Fibroblast of lung (primary cell): ENCODE data around the gene BBS9. TPM values are rescaled to one million over a fixed set of nuclear protein-coding genes. Genes with fewer than 3 reads are reported as not detected.
A peak's percentile ranks its signal among the peaks of the same experiment; 100 is the strongest.

ENCODE experiments used
- DNase-seq, 2 donors: peaks; one replicate each; pipeline versions ENCODE4 v3.0.0 to v3.0.0-alpha.2; 2010; ENCODE audit warnings: low read depth in 2 of 2
- H2AFZ ChIP-seq: 2 replicates; pipeline ENCODE4 v1.5.1; 2012; ENCODE audit warnings: low read length, control low read depth, inconsistent platforms
- H3K27ac ChIP-seq: 2 replicates; pipeline ENCODE4 v1.5.1; 2011; ENCODE audit warnings: low read length, control low read depth; ENCODE audit not compliant: insufficient read depth
- H3K27me3 ChIP-seq: 2 replicates; pipeline ENCODE4 v1.5.1; 2011; ENCODE audit warnings: mild to moderate bottlenecking, low read length; ENCODE audit not compliant: control insufficient read depth, insufficient read depth
- H3K36me3 ChIP-seq: 2 replicates; pipeline ENCODE4 v1.5.1; 2011; ENCODE audit warnings: low read length; ENCODE audit not compliant: control insufficient read depth, insufficient read depth
- H3K4me1 ChIP-seq: 2 replicates; pipeline ENCODE4 v1.5.1; 2011; ENCODE audit warnings: low read length; ENCODE audit not compliant: control insufficient read depth, insufficient read depth; ENCODE audit errors: extremely low read depth
- H3K4me2 ChIP-seq: 2 replicates; pipeline ENCODE4 v1.5.1; 2011; ENCODE audit warnings: low read length, control low read depth; ENCODE audit not compliant: insufficient read depth; ENCODE audit errors: extremely low read depth
- H3K4me3 ChIP-seq, 4 experiments: fragments of 200-600 bp in 1 of 4; sonication (generic) in 1 of 4; replicated peaks in 1 of 4; 2 replicates each; pipeline ENCODE4 v1.5.1; 2011 to 2016; ENCODE audit warnings: low read length in 4 of 4, low read depth in 3 of 4, mild to moderate bottlenecking in 3 of 4, control low read depth in 2 of 4, inconsistent platforms in 1 of 4, mixed read lengths in 1 of 4; ENCODE audit not compliant: insufficient read depth in 1 of 4; ENCODE audit errors: control extremely low read depth in 1 of 4
- H3K79me2 ChIP-seq: 2 replicates; pipeline ENCODE4 v1.5.1; 2012; ENCODE audit warnings: mild to moderate bottlenecking, low read length, inconsistent platforms; ENCODE audit not compliant: control insufficient read depth, insufficient read depth
- H3K9ac ChIP-seq: 2 replicates; pipeline ENCODE4 v1.5.1; 2011; ENCODE audit warnings: mild to moderate bottlenecking, low read length, control low read depth; ENCODE audit not compliant: insufficient read depth
- H3K9me3 ChIP-seq: 2 replicates; pipeline ENCODE4 v1.5.1; 2012; ENCODE audit warnings: low read depth, low read length; ENCODE audit not compliant: control insufficient read depth, insufficient read depth
- H4K20me1 ChIP-seq: 2 replicates; pipeline ENCODE4 v1.5.1; 2011; ENCODE audit warnings: low read length; ENCODE audit not compliant: control insufficient read depth, insufficient read depth; ENCODE audit errors: extremely low read depth
- EZH2 ChIP-seq: IDR thresholded peaks from 2 replicates; pipeline ENCODE4 v1.5.1; 2012; ENCODE audit warnings: low read length, control low read depth, mild to moderate bottlenecking; ENCODE audit errors: missing control alignments
- polyA plus RNA-seq, 2 donors: library from polyadenylated mRNA; depleted of rRNA in 1 of 2; stranded (reverse) in 1 of 2; unstranded in 1 of 2; fragments of >200 nt; gene quantifications; 2 replicates each; pipeline ENCODE4 v1.2.1, GENCODE V29; 2011 to 2012; ENCODE audit warnings: missing spikeins in 1 of 2
- total RNA-seq: library from RNA; depleted of rRNA; stranded (reverse); fragments of >200 nt; gene quantifications from 2 replicates; pipeline ENCODE4 v1.2.1, GENCODE V29; 2014
- TF ChIP-seq, protein P1 (sequence below), 2 donors: IDR thresholded peaks in 1 of 2; conservative IDR thresholded peaks in 1 of 2; 1 replicate in 1 of 2; 2 replicates in 1 of 2; pipeline ENCODE4 v1.5.1; 2011 to 2012; ENCODE audit warnings: low read length in 2 of 2, control low read depth in 1 of 2, inconsistent platforms in 1 of 2, low read depth in 1 of 2, mild to moderate bottlenecking in 1 of 2

The BBS9 gene
- total and polyA plus RNA-seq, 2 donors (not counting 1 experiment from before 2014, with no cell fraction given), result 19.1 to 26.9 TPM

GRCh38 chr7:33636359-33636758 is 507.0 kb downstream of the BBS9 start:
- H3K79me2 ChIP-seq, result no peaks in the 10 kb centered on the region
- H2AFZ ChIP-seq, result no peak overlapping the region
- no peak overlapping the region for H3K27ac ChIP-seq
- H4K20me1 ChIP-seq, result no peaks in the 10 kb centered on the region
- no peak for DNase-seq
- H3K4me3 ChIP-seq, result no peak overlapping the region
- no peaks in the 10 kb centered on the region for H3K27me3 ChIP-seq
- no peak overlapping the region for H3K9ac ChIP-seq
- TF ChIP-seq, protein P1, sequence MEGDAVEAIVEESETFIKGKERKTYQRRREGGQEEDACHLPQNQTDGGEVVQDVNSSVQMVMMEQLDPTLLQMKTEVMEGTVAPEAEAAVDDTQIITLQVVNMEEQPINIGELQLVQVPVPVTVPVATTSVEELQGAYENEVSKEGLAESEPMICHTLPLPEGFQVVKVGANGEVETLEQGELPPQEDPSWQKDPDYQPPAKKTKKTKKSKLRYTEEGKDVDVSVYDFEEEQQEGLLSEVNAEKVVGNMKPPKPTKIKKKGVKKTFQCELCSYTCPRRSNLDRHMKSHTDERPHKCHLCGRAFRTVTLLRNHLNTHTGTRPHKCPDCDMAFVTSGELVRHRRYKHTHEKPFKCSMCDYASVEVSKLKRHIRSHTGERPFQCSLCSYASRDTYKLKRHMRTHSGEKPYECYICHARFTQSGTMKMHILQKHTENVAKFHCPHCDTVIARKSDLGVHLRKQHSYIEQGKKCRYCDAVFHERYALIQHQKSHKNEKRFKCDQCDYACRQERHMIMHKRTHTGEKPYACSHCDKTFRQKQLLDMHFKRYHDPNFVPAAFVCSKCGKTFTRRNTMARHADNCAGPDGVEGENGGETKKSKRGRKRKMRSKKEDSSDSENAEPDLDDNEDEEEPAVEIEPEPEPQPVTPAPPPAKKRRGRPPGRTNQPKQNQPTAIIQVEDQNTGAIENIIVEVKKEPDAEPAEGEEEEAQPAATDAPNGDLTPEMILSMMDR (conservative IDR thresholded peaks at IDR 0.05 in 1 of 2, IDR thresholded peaks at IDR 0.05 in 1 of 2; ENCODE audit: low read depth in 1 of 2, low read length in 2 of 2), result no peak
- TF ChIP-seq EZH2, result no peak
- H3K9me3 ChIP-seq, result no peaks in the 10 kb centered on the region
- no peaks in the 10 kb centered on the region for H3K4me1 ChIP-seq
- no peaks in the 10 kb centered on the region for H3K36me3 ChIP-seq
- no peak overlapping the region for H3K4me2 ChIP-seq

DNA sequence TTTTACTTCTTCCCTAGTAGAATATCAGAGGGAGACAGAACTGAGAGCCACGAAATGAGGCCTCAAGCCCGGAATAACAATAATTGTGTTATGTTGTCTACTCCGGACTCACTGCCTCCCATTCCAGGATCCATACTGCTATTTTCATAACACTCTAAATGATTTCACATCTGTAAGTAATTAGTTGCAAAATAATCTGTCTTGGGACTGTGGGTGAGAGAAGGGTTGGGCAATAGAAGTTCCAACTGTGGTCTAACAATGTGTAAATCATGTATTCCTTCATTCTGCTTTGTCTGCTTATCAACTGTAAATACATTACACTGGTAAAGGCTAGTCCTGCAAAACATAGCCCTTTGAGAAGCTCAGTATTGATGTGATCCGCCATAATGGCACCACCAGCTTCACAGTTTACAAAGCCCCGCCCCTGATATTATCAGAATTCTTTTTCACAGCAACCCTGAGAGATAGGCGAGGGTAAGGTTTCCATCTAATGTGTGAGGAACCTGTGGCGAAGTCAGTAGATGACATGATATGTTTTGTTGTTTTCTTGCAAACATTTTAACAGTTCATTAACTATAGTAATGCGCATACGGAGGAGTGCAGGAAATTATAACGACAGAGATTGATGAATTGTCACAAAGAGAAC is 510.3 kb downstream of the BBS9 start:
- no peak overlapping the region for H3K4me3 ChIP-seq
- no peaks in the 10 kb centered on the region for H3K9me3 ChIP-seq
- no peaks in the 10 kb centered on the region for H3K36me3 ChIP-seq
- H3K9ac ChIP-seq, result no peak overlapping the region
- H3K4me1 ChIP-seq, result no peaks in the 10 kb centered on the region
- TF ChIP-seq EZH2, result no peak
- TF ChIP-seq, protein P1 (conservative IDR thresholded peaks at IDR 0.05 in 1 of 2, IDR thresholded peaks at IDR 0.05 in 1 of 2; ENCODE audit: low read depth in 1 of 2, low read length in 2 of 2), result no peak
- no peaks in the 10 kb centered on the region for H3K79me2 ChIP-seq
- no peak overlapping the region for H3K27ac ChIP-seq
- H2AFZ ChIP-seq, result no peak overlapping the region
- H3K4me2 ChIP-seq, result no peak overlapping the region
- no peaks in the 10 kb centered on the region for H4K20me1 ChIP-seq
- H3K27me3 ChIP-seq, result no peaks in the 10 kb centered on the region
- peak in 1 of 2 donors; percentile 54 for DNase-seq

DNA sequence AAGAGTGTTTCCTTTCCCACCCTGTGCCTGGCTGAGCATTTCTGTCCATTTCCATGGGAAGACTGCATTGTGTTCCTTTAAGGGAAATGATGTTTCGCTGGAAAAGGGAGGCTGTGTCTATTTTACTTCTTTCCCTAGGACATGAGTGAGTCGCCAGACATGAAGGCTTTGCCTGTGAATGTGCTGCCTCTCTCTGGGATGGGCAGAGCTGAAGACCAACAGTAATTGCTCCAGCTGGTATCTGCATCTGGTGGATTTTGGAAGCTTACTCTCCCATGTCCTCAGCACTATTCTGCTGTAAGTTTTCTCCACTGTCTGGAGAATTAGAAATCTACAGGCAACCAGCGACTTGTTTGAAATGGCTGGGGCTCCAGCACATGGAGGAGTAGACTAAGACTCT is 511.4 kb downstream of the BBS9 start:
- no peak overlapping the region for H3K4me2 ChIP-seq
- H3K9me3 ChIP-seq, result no peaks in the 10 kb centered on the region
- H3K79me2 ChIP-seq, result no peaks in the 10 kb centered on the region
- no peak overlapping the region for H3K4me3 ChIP-seq
- no peaks in the 10 kb centered on the region for H3K27me3 ChIP-seq
- no peak overlapping the region for H3K9ac ChIP-seq
- no peaks in the 10 kb centered on the region for H3K36me3 ChIP-seq
- no peak for DNase-seq
- H2AFZ ChIP-seq, result no peak overlapping the region
- H3K4me1 ChIP-seq, result no peaks in the 10 kb centered on the region
- no peaks in the 10 kb centered on the region for H4K20me1 ChIP-seq
- TF ChIP-seq EZH2, result no peak
- TF ChIP-seq, protein P1 (conservative IDR thresholded peaks at IDR 0.05 in 1 of 2, IDR thresholded peaks at IDR 0.05 in 1 of 2; ENCODE audit: low read depth in 1 of 2, low read length in 2 of 2), result no peak
- no peak overlapping the region for H3K27ac ChIP-seq
